Mucosa of rectum (tissue), 2 donors: Measurements from ENCODE around the gene TTLL12.
"Not testable (repeated sequence)": the region's sequence is repeated elsewhere in the genome, so short reads cannot be mapped to it uniquely, and the experiment has no call there.

ENCODE experiments used
- H3K27ac ChIP-seq, 2 donors: one replicate each; pipeline ENCODE4 v1.7.0; 2013; ENCODE audit warnings: inconsistent platforms in 2 of 2, low read depth in 2 of 2, low read length in 2 of 2
- H3K27me3 ChIP-seq, 2 donors: one replicate each; pipeline ENCODE4 v1.7.0; 2013; ENCODE audit warnings: low read length in 2 of 2; ENCODE audit not compliant: control insufficient read depth in 2 of 2, insufficient read depth in 2 of 2
- H3K36me3 ChIP-seq, 2 donors: one replicate each; pipeline ENCODE4 v1.7.0; 2013; ENCODE audit warnings: low read length in 2 of 2; ENCODE audit not compliant: control insufficient read depth in 2 of 2, insufficient read depth in 2 of 2
- H3K4me1 ChIP-seq, 2 donors: one replicate each; pipeline ENCODE4 v1.7.0; 2013; ENCODE audit warnings: low read length in 2 of 2, mild to moderate bottlenecking in 1 of 2; ENCODE audit not compliant: control insufficient read depth in 2 of 2, insufficient read depth in 2 of 2
- H3K4me3 ChIP-seq, 2 donors: one replicate each; pipeline ENCODE4 v1.7.0; 2013; ENCODE audit warnings: low read length in 2 of 2
- H3K9ac ChIP-seq, 2 donors: one replicate each; pipeline ENCODE4 v1.7.0; 2013; ENCODE audit warnings: low read length in 2 of 2, low read depth in 1 of 2, mild to moderate bottlenecking in 1 of 2
- H3K9me3 ChIP-seq, 2 donors: one replicate each; pipeline ENCODE4 v1.7.0; 2013; ENCODE audit warnings: low read length in 2 of 2; ENCODE audit not compliant: control insufficient read depth in 2 of 2
- donor health status: healthy.
- donor health status: Normal muscosa, but diverticular disease.

TTLL12 gene

GRCh38 chr22:43148581-43148980 lies 38.4 kb downstream of the TTLL12 start:
- Histone ChIP-seq H3K4me3 (no peak overlapping the region), H3K9ac (peak overlapping the region in 1 of 2 donors; percentile 30), H3K27ac (no peak overlapping the region), H3K36me3 (no peaks in the 10 kb centered on the region), H3K9me3 (no peaks in the 10 kb centered on the region), H3K27me3 (no peaks in the 10 kb centered on the region), H3K4me1 (peaks cover 18 to 24% of the 10 kb centered on the region in 2 donors)

GRCh38 chr22:43147821-43148220 lies 39.1 kb downstream of the TTLL12 start:
- H3K4me3 ChIP-seq: no peak overlapping the region
- H3K4me1 ChIP-seq: peaks cover 18 to 24% of the 10 kb centered on the region in 2 donors
- no peaks in the 10 kb centered on the region for H3K9me3 ChIP-seq
- H3K9ac ChIP-seq: no peak overlapping the region
- H3K27ac ChIP-seq: no peak overlapping the region
- H3K27me3 ChIP-seq: no peaks in the 10 kb centered on the region
- no peaks in the 10 kb centered on the region for H3K36me3 ChIP-seq

- not testable (repeated sequence) for H3K27me3 ChIP-seq, H3K9me3 ChIP-seq, H3K9ac ChIP-seq, H3K36me3 ChIP-seq, H3K27ac ChIP-seq, H3K4me3 ChIP-seq
- peaks cover 14 to 21% of the 10 kb centered on the region in 2 donors for H3K4me1 ChIP-seq
These were observed 40.6 kb downstream of the TTLL12 start for GRCh38 chr22:43146332-43146731.

- H3K27ac ChIP-seq: not testable (repeated sequence)
These were observed 41.6 kb downstream of the TTLL12 start for GRCh38 chr22:43145371-43145770.

GRCh38 chr22:43144949-43145348 lies 42.0 kb downstream of the TTLL12 start:
- no peaks in the 10 kb centered on the region for H3K27me3 ChIP-seq
- H3K4me3 ChIP-seq: no peak overlapping the region
- peaks cover 6 to 9% of the 10 kb centered on the region in 2 donors for H3K36me3 ChIP-seq
- peaks cover 7 to 16% of the 10 kb centered on the region in 2 donors for H3K4me1 ChIP-seq
- no peak overlapping the region for H3K9ac ChIP-seq
- no peaks in the 10 kb centered on the region for H3K9me3 ChIP-seq
- H3K27ac ChIP-seq: no peak overlapping the region

More at GRCh38 chr22:43145371-43145770, 41.6 kb downstream of the TTLL12 start:
- not testable (repeated sequence) for H3K9ac ChIP-seq, H3K4me3 ChIP-seq, H3K9me3 ChIP-seq, H3K36me3 ChIP-seq, H3K27me3 ChIP-seq
- peaks cover 7 to 16% of the 10 kb centered on the region in 2 donors for H3K4me1 ChIP-seq

GRCh38 chr22:43142880-43143562 lies 43.9 kb downstream of the TTLL12 start, which contains the start of gene MCAT:
MCAT (minus strand) TSS chr22:43143398; CDS start chr22:43143348, 50 bp downstream.
- peaks cover 17 to 18% of the 10 kb centered on the region in 2 donors for H3K36me3 ChIP-seq
- H3K9ac ChIP-seq: peak within 1 kb of the TSS; percentile 18 to 88
- H3K4me1 ChIP-seq: peaks cover 4 to 8% of the 10 kb centered on the region in 2 donors
- peak within 1 kb of the TSS; percentile 84 to 85 for H3K4me3 ChIP-seq
- no peaks in the 10 kb centered on the region for H3K27me3 ChIP-seq
- H3K9me3 ChIP-seq: no peaks in the 10 kb centered on the region
- H3K27ac ChIP-seq: peak within 1 kb of the TSS; percentile 66 to 70

GRCh38 chr22:43136801-43137200 lies 50.1 kb downstream of the TTLL12 start:
- Histone ChIP-seq H3K36me3 (peaks cover 51 to 62% of the 10 kb centered on the region in 2 donors), H3K9me3 (no peaks in the 10 kb centered on the region), H3K4me3 (no peak overlapping the region), H3K9ac (no peak overlapping the region), H3K27ac (no peak overlapping the region), H3K4me1 (peaks cover 0 to 3% of the 10 kb centered on the region in 2 donors), H3K27me3 (no peaks in the 10 kb centered on the region)

- no peak overlapping the region for H3K9ac ChIP-seq
- H3K4me1 ChIP-seq: no peaks in the 10 kb centered on the region
- H3K36me3 ChIP-seq: peaks cover 56 to 67% of the 10 kb centered on the region in 2 donors
These were observed 50.7 kb downstream of the TTLL12 start for GRCh38 chr22:43136255-43136654.

GRCh38 chr22:43135565-43135964 lies 51.4 kb downstream of the TTLL12 start:
- Histone ChIP-seq H3K27me3 (no peaks in the 10 kb centered on the region), H3K9me3 (no peaks in the 10 kb centered on the region), H3K4me3 (no peak overlapping the region), H3K27ac (no peak overlapping the region), H3K9ac (no peak overlapping the region), H3K36me3 (peaks cover 52 to 66% of the 10 kb centered on the region in 2 donors), H3K4me1 (no peaks in the 10 kb centered on the region)

More at GRCh38 chr22:43136255-43136654, 50.7 kb downstream of the TTLL12 start:
- Histone ChIP-seq H3K9me3 (no peaks in the 10 kb centered on the region), H3K27me3 (no peaks in the 10 kb centered on the region), H3K27ac (no peak overlapping the region), H3K4me3 (no peak overlapping the region)

GRCh38 chr22:43134553-43134952 lies 52.4 kb downstream of the TTLL12 start:
- H3K36me3 ChIP-seq: peaks cover 45 to 64% of the 10 kb centered on the region in 2 donors

More at GRCh38 chr22:43134553-43134952, 52.4 kb downstream of the TTLL12 start:
- Histone ChIP-seq H3K9me3 (no peaks in the 10 kb centered on the region), H3K4me3 (no peak overlapping the region), H3K9ac (no peak overlapping the region), H3K27me3 (no peaks in the 10 kb centered on the region), H3K4me1 (peaks cover 6 to 7% of the 10 kb centered on the region in 2 donors), H3K27ac (no peak overlapping the region)
